NCI-H1930 (cell line): ENCODE measurements around the gene GNG14.
"Not testable (repeated sequence)": the region's sequence is repeated elsewhere in the genome, so short reads cannot be mapped to it uniquely, and the experiment has no call there.

ENCODE experiments used
- DNase-seq, 2 experiments: peaks; one replicate each; lab custom pipeline; 2025; lab: John Stamatoyannopoulos, UW

The GNG14 gene

DNA sequence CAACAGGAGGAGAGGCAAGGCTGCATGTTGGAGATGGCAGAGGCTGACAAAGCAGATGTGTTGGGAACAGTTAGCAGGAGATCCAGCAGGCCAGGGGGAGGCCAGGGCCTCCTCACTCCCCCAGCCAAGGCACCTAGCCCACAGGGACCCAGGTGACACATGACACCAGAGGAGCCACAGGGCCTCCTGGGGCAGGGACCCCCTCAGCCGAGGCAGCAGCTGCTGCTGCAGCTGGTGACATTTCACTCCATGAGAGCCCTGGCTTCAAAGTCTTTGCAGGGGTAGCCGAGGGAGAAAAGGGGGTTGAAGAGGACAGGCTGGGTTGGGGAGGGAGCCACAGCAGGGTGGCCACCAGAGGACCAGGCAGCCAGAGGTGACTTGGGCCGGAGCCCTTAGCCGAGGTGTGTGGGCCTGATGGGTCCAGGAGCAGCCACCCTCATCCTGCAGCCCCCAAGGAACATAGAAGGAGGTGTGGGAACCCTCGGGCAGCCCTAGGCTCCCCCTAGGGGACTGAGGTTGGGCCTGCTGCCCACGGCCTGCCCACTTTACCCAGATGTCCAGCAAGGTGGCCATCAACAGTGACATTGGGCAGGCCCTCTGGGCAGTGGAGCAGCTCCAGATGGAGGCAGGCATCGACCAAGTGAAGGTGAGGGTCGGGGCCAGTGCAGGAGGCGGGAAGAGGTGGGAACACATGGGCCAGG lies at the start of gene GNG14:
Gene GNG14, plus strand, starts transcription at position 503 of the 701 bp plus-strand sequence. Its CDS starts 51 bp downstream, at position 554.
- DNase-seq = no peak

DNA sequence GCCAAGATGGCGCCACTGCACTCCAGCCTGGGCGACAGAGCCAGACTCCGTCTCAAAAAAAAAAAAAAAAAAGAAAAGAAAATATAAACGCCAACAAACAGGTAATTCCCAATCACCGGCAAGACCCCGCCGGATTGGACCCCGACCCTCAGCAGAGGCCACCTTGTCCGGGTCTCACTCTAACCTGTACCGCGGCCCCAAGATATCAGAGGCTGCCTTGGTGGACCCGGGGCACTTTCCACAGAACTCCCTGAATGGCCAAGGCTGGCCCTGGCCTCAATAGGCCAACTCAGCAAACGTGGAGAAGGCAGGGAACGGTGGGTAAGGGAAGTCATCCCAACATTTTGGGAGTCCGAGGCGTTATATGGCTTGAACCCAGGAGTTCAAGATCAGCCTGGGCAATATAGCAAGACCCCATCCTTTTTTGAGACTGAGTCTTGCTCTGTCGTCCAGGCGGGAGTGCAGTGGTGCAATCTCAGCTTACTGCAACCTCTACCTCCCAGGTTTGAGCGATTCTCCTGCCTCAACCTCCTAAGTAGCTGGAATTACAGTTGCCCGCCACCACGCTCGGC lies 49.1 kb upstream of the GNG14 start:
- no peak for DNase-seq

- peak; percentile 30 to 37 for DNase-seq
Observed at GRCh38 chr19:12639901-12640613, 47.7 kb upstream of the GNG14 start.

- no peak for DNase-seq
Observed at GRCh38 chr19:12641456-12641855, 46.3 kb upstream of the GNG14 start.

DNA sequence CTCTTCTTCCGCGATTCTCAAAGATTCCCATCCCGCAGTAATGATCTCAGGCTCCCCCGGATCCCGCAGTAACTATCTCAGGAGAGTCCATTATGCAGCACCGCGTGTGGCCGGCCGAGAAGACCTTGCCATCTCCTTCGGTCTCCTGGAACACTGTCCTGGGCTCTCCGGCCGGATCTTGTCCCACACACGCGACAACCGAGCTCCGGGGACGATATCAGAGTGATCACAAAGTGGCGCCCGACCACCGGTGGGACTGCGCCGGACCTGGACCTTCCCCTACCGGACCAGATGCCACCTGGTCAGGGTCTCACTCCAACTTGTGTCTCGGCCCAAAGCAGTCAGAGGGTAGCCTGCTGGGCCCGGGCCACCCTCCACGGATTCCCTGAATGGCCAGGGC lies 45.3 kb upstream of the GNG14 start:
- DNase-seq = no peak

DNA sequence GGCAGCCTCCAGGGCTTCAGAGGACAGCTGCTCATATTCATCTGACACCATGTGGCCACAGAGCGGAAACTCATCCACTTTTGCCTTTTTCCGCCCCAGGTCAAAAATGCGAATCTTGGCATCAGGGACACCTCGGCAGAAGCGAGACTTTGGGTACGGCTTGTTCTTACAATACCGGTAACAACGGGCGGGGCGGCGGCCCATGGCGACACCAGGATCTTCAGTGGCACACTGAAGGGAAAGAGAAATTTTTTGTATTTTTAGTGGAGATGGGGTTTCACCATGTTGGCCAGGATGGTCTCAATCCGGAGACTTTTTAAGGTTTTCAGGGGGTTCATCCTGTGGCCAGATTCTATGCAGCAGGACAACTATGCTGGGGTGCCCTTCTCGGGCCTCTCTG lies 44.1 kb upstream of the GNG14 start:
- not testable (repeated sequence) for DNase-seq

- DNase-seq = no peak
Observed at GRCh38 chr19:12646551-12646950, 41.2 kb upstream of the GNG14 start.

DNA sequence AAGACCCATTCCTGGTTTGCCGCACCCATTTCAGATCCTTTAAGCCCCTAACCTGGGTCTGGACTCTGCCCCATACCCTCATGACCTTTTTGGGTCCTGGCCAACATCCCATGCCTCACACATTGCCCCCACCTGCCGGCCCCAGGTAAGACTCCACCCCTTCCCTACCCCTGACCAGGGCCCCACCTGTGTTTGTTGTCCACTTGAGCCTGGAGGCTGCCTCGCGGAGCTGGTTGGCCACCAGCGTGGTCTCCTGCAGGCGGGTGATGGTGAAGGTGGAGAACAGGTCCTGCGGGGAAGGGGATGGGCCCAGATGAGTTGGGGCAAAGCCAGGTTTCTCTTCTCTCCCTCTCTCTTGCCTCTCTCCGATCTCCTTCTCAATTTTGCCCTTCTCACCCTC lies 40.8 kb upstream of the GNG14 start:
- no peak for DNase-seq

- DNase-seq = no peak
Observed at GRCh38 chr19:12647490-12648071, 40.2 kb upstream of the GNG14 start.

DNA sequence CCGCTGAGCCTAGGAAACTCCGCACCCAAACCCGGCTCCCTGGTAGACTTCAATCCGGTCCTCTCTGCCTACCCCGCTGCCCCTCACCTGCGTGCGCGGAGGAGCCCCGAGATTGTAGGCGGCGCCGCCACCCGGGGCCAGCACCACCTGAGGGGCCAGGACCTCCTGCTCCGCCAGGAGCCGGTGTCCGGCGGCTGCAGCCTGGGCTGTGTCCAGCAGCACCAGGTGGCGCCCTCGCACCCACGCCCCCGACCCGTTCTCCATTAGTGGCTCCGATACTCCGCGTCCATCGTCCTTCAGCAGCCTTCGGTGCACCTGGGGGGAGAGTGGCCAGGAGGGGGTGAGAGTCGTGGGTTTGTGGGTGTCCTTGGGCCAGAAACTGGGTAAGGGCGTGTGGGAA lies 39.7 kb upstream of the GNG14 start:
- DNase-seq = no peak

DNA sequence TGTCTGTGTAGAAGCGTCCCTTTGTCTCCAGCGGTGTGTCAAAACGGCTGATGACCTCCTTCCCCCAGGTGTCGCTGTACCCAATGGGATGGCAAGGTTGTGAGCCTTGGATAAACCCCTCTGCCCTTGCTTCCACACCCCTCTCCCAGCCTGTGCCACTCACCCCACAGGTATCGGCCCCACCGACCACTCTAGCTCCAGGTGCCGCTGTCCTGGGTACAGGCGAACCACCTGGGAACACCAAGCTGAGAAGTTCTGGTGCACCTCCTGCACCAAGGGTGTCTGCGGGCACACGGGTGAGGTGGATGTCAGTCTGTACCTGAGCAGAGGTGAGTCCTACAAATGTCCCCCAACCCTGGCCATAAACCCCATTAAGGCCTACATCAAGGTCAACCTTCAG lies 37.9 kb upstream of the GNG14 start:
- no peak for DNase-seq

DNA sequence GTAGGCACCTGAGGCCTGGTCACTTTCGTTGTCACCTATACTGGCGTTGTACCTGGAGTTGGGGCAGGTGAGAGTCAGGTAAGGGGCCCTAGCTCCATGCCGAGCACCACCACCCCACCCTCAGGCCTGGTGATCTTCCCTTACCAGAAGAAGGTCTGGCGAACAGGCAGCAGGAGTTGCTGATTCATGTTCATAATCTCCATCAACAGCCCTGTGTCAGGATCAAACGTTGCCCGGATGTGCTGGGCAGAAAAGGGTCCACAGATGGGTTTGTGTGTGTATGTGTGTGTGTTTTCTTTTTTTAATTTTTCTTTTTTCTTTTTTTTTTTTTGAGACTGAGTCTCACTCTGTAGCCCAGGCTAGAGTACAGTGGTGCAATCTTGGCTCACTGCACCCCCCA lies 35.6 kb upstream of the GNG14 start:
- no peak for DNase-seq

- no peak for DNase-seq
Observed at GRCh38 chr19:12655546-12655945, 32.3 kb upstream of the GNG14 start.

- no peak for DNase-seq
Observed at GRCh38 chr19:12656899-12657571, 30.8 kb upstream of the GNG14 start.

DNA sequence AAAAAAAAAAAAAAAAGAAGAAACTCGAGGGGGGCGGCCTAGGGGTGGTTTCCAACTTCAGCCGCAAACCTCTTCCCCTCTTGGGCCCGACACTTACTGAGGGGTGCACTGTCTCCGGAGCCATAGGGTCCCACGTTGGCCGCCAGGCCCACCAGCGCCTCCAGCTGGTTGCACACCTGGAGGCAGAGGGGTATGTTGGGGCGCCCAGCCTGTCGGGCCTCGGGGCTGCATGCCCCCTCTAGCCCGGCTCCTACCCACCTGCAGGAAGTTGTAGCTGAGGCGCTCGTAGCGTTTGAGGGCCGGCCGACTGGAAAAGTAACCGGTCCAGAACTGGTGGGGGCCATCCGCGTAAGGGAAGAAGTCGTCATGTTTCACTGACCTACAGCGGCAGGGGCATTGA lies 29.8 kb upstream of the GNG14 start:
- no peak for DNase-seq

GRCh38 chr19:12660980-12661379 lies 26.8 kb upstream of the GNG14 start:
- no peak for DNase-seq

DNA sequence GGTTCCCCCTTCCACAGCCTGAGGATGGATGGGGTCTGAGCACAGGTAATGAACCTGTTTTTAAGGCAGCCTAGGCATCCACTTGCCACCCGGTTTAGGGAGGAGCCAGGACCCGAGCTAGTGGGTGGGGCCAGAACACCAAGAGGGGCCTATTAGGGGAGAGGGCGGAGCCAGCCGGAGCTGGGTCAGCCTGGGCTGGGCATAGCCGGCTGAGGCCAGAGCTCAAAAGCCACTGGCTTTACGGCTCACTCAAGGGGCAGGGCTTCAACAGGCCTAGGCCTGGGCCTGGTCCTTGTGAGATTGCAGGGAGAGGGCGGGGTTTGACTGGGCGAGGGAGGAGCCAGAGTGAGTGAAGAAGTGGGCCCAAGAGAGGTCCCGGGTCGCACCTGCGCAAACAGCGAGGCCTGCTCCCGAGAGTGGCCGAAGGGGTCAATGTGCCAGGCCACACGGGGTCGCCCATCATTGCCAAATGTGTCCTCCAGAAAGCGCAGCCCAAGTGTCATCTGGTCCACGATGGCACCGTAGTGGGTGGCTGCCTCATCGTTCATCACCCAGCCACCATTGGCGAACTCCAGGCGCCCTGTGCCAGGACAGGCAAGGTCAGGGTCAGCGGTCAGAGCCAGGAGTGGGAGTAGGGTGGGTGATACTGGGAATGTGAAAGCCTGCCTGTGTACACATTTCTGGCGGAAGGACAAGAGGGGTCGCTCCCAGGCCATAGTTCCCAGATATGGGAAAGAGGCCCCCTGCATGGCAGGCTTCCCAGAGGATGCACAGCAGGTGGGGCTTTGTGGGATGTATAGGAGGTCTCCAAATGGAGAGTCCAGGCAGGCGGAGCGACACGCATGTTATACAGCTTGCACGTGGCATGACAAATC lies 23.2 kb upstream of the GNG14 start:
- no peak for DNase-seq

DNA sequence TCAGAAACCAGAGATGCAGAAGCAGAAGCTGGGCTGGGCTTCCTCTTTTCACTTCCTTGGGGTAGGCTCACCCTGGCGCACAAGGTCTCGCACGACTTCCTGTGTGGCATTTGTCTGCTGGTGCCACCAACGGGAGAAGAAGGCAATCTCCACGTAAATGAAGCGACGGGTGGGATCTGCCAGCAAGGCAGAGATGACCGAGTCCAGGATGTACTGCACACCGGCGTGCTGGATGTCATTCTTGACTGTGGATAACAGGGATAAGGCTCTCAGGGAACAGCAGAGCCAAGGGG lies 22.6 kb upstream of the GNG14 start:
- DNase-seq = no peak

DNA sequence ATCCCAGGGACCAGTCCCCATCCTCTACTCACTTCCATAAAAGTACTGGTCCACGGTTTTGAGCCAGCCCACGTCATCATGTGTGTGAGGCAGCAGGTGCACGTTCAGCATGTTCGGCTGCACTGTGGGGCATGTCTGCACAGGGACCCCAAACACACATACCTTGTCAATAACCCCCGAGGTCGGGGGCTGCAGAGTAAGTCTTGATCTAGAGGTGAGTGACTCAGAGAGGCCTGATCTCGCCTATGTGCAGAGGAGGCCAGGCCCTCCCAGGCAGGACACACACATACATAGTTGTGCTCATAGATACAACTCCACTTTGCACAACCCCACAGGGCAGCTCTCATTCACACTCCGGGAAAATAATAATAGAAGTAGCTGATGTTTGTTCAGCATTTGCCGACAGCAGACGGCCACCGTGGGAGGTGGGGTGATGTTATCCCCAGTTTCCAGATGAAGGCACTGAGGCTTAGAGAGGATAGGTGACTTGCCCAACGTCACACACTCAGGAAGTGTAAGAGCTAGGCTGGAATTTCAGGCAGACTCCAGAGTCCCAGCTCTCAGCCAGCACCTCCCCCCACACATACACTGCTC lies 22.0 kb upstream of the GNG14 start:
- no peak for DNase-seq

- DNase-seq = peak; percentile 59 to 63
Observed at GRCh38 chr19:12666265-12667048, 21.3 kb upstream of the GNG14 start, which contains the start of the genes MAN2B1 and WDR83. MAN2B1 (minus strand) TSS chr19:12666742; CDS start chr19:12666701, 41 bp downstream. WDR83 (plus strand) TSS chr19:12666807; CDS start chr19:12669791, 2,984 bp downstream.
